Activated CD8-positive, alpha-beta memory T cell treated with anti-CD3 and anti-CD28 coated beads, Interleukin-2, amount 50 U/mL, for 1 hour (primary cell): ENCODE data around the gene PHLDB2.

ENCODE experiments used
- DNase-seq: peaks from one replicate; pipeline ENCODE4 v3.0.0-alpha.2; 2020; ENCODE audit errors: extremely low read depth

Gene PHLDB2

GRCh38 chr3:111851511-111851954 lies 7.5 kb upstream of the PHLDB2 start:
- no peak for DNase-seq

GRCh38 chr3:111852540-111852939 lies 6.5 kb upstream of the PHLDB2 start:
- DNase-seq, result no peak

- DNase-seq, result no peak
Measured at GRCh38 chr3:111853068-111853467, 6.0 kb upstream of the PHLDB2 start.

GRCh38 chr3:111854990-111855389 lies 4.1 kb upstream of the PHLDB2 start:
- DNase-seq, result no peak

- DNase-seq, result no peak
Measured at GRCh38 chr3:111856501-111856900, 2.6 kb upstream of the PHLDB2 start.

GRCh38 chr3:111857474-111857873 lies 1.6 kb upstream of the PHLDB2 start:
- no peak for DNase-seq

- DNase-seq, result no peak
Measured at GRCh38 chr3:111858642-111859041, 423 bp upstream of the PHLDB2 start.

GRCh38 chr3:111859974-111860859 lies 1.2 kb downstream of the PHLDB2 start:
- DNase-seq, result no peak

GRCh38 chr3:111861391-111861790 lies 2.3 kb downstream of the PHLDB2 start:
- DNase-seq, result no peak

- no peak for DNase-seq
Measured at GRCh38 chr3:111862415-111862814, 3.4 kb downstream of the PHLDB2 start.

GRCh38 chr3:111862974-111863373 lies 3.9 kb downstream of the PHLDB2 start:
- DNase-seq, result no peak

GRCh38 chr3:111863942-111864694 lies 5.1 kb downstream of the PHLDB2 start:
- DNase-seq, result no peak

GRCh38 chr3:111864821-111865656 lies 6.0 kb downstream of the PHLDB2 start:
- DNase-seq, result no peak

- no peak for DNase-seq
Measured at GRCh38 chr3:111867889-111868426, 8.9 kb downstream of the PHLDB2 start.

- DNase-seq, result no peak
Measured at GRCh38 chr3:111870620-111871019, 11.6 kb downstream of the PHLDB2 start.

- no peak for DNase-seq
Measured at GRCh38 chr3:111871809-111872623, 13.0 kb downstream of the PHLDB2 start.

- DNase-seq, result no peak
Measured at GRCh38 chr3:111872979-111873378, 13.9 kb downstream of the PHLDB2 start.

- DNase-seq, result no peak
Measured at GRCh38 chr3:111874177-111874820, 15.2 kb downstream of the PHLDB2 start.

- no peak for DNase-seq
Measured at GRCh38 chr3:111881480-111881879, 22.4 kb downstream of the PHLDB2 start.

GRCh38 chr3:111882194-111882593 lies 23.1 kb downstream of the PHLDB2 start:
- no peak for DNase-seq
